Glutamatergic neuron (in vitro differentiated cells): ENCODE results near the gene TUBG1. TPM values are rescaled to one million over a fixed set of nuclear protein-coding genes. Genes with fewer than 3 reads are reported as not detected.

Experiments used
- DNase-seq: peaks from one replicate; pipeline ENCODE4 v3.0.0; 2022
- H3K27ac Mint-ChIP-seq: one replicate; pipeline ENCODE4 v1.8.0; 2020; ENCODE audit warnings: mild to moderate bottlenecking, mixed read lengths, inconsistent platforms; ENCODE audit not compliant: unreplicated experiment
- H3K27me3 Mint-ChIP-seq: one replicate; pipeline ENCODE4 v1.8.0; 2020; ENCODE audit warnings: mild to moderate bottlenecking, moderate library complexity, mixed read lengths, inconsistent platforms; ENCODE audit not compliant: unreplicated experiment
- H3K36me3 Mint-ChIP-seq: one replicate; pipeline ENCODE4 v1.8.0; 2020; ENCODE audit warnings: mild to moderate bottlenecking, mixed read lengths, inconsistent platforms; ENCODE audit not compliant: unreplicated experiment
- H3K4me1 Mint-ChIP-seq: one replicate; pipeline ENCODE4 v1.8.0; 2020; ENCODE audit warnings: mild to moderate bottlenecking, low read depth, mixed read lengths, inconsistent platforms; ENCODE audit not compliant: unreplicated experiment
- H3K4me3 Mint-ChIP-seq: one replicate; pipeline ENCODE4 v1.8.0; 2020; ENCODE audit warnings: mild to moderate bottlenecking, mixed read lengths, inconsistent platforms; ENCODE audit not compliant: unreplicated experiment
- H3K9me3 Mint-ChIP-seq: one replicate; pipeline ENCODE4 v1.8.0; 2020; ENCODE audit warnings: mild to moderate bottlenecking, moderate library complexity, mixed read lengths, inconsistent platforms; ENCODE audit not compliant: unreplicated experiment
- total RNA-seq: library from RNA; stranded (reverse); fragmentation: NEBNext Ultra II Directional; extraction: Animal tissue kit (Norgen Biotek cat#: 25700); gene quantifications from one replicate; pipeline ENCODE4 v1.2.1, GENCODE V29; 2021; ENCODE audit not compliant: unreplicated experiment
- TF ChIP-seq, protein P1 (sequence below): fragments of 200-600 bp; sonication (generic); IDR thresholded peaks from one replicate; pipeline ENCODE4 v1.5.0; 2021; ENCODE audit not compliant: partially characterized antibody, unreplicated experiment

Gene TUBG1
- total RNA-seq, 1 donor from 2014 or later = 74.2 TPM

DNA sequence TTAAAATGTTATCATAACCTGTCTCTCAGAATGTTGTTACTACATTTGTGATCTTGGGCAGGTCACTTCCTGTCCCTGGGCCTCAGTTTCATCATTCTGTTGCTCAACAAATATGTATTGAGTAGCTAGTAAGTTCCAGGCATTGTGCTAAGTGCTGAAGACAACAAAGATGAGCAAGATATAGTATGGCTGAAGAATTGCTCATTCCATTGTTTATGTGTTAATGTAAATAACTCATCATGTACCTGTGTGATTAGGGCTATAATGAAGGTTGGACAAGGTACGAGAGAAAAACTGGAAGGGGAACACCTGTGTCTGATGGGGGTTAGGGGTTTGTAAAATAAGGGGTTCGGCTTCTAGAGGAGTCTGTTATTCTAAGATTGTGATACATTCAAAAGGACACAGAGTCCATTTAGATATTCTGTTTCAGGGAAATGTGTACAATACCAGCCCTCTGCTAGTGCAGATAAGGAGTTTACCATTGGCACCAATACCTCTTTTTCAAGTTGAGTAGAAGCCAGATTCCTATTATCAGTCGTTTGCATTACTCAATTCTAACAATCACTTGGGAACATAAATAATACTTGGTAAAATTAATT lies 20.0 kb downstream of the TUBG1 start:
- DNase-seq = no peak
- no peak overlapping the region for H3K4me3 Mint-ChIP-seq
- TF ChIP-seq, protein P1, sequence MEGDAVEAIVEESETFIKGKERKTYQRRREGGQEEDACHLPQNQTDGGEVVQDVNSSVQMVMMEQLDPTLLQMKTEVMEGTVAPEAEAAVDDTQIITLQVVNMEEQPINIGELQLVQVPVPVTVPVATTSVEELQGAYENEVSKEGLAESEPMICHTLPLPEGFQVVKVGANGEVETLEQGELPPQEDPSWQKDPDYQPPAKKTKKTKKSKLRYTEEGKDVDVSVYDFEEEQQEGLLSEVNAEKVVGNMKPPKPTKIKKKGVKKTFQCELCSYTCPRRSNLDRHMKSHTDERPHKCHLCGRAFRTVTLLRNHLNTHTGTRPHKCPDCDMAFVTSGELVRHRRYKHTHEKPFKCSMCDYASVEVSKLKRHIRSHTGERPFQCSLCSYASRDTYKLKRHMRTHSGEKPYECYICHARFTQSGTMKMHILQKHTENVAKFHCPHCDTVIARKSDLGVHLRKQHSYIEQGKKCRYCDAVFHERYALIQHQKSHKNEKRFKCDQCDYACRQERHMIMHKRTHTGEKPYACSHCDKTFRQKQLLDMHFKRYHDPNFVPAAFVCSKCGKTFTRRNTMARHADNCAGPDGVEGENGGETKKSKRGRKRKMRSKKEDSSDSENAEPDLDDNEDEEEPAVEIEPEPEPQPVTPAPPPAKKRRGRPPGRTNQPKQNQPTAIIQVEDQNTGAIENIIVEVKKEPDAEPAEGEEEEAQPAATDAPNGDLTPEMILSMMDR = no peak
- no peaks in the 10 kb centered on the region for H3K27me3 Mint-ChIP-seq
- no peak overlapping the region for H3K27ac Mint-ChIP-seq
- peaks cover under 1% of the 10 kb centered on the region for H3K9me3 Mint-ChIP-seq
- H3K4me1 Mint-ChIP-seq = no peaks in the 10 kb centered on the region
- no peaks in the 10 kb centered on the region for H3K36me3 Mint-ChIP-seq

DNA sequence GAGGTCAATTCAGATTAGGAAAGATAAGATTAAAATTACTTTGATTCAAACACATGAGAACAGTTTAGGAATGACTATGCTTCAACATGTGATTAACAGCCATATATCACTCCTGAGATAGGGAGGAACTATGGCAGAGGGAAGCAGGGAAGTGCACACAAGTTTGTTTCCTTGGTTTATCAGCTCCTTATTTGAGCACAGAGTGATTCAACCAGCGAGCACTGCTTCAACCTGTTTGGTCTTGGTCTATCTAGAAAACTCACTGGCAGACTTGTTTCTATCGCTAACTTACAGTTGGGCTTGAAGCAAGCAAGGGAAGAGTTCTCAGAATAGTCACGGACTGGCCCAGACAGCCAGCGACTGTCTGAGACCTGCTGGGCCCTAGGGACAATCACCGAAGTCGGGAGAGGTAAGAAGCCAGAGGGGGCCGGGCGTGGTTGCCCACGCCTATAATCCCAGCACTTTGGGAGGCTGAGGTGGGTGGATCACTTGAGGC lies 23.5 kb downstream of the TUBG1 start:
- no peak overlapping the region for H3K4me3 Mint-ChIP-seq
- no peak overlapping the region for H3K27ac Mint-ChIP-seq
- H3K27me3 Mint-ChIP-seq = no peaks in the 10 kb centered on the region
- no peaks in the 10 kb centered on the region for H3K9me3 Mint-ChIP-seq
- H3K36me3 Mint-ChIP-seq = no peaks in the 10 kb centered on the region
- TF ChIP-seq, protein P1 = no peak
- DNase-seq = no peak
- H3K4me1 Mint-ChIP-seq = no peaks in the 10 kb centered on the region

DNA sequence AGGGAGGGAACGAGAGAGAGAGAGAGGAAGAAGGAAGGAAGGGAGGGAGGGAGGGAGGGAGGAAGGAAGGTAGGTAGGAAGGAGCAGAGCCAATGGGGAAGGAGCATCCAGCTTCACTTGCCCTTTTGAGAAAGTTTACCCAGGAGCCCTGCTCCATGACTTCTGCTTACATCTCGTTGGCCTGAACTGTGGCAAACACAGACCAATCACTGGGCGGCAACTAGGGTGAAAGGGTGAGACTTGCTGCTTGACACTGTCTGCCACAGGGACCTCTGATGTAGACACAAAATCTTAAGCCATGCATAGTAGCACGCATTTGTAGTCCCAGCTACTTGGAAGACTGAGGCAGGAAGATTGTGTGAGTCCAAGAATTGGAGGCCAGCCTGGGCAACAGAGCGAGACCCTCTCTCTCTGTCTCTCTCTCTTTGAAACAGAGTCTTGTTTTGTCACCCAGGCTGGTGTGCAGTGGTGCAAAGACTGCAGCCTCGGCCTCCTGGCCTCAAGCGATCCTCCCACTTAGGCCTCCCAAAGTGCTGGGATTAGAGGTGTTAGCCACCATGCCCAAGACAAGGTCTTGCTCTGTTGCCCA lies 30.1 kb downstream of the TUBG1 start:
- peaks cover 2% of the 10 kb centered on the region for H3K9me3 Mint-ChIP-seq
- H3K4me1 Mint-ChIP-seq = peaks cover 7% of the 10 kb centered on the region
- TF ChIP-seq, protein P1 = no peak
- H3K4me3 Mint-ChIP-seq = no peak overlapping the region
- no peak overlapping the region for H3K27ac Mint-ChIP-seq
- H3K27me3 Mint-ChIP-seq = peaks cover 3% of the 10 kb centered on the region
- DNase-seq = no peak
- H3K36me3 Mint-ChIP-seq = no peaks in the 10 kb centered on the region

DNA sequence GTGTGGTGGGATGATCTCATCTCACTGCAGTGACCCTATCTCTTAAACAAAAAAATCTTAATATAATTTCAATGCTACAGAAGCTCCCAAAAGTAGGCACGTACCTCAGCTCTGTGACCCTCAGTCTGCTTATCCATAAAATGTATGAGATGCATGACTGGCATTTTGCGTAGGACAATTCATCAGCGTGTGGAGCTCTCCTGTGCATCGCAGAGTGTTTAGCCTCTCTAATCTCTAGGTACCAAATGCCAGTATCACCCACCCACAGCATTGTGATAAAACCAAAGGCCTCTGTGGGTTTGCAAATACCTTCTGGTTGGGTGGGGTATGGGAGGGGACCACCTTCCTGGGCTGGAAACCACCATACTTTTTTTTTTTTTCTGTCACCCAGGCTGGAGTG lies 30.6 kb downstream of the TUBG1 start:
- TF ChIP-seq, protein P1 = no peak
- Mint-ChIP-seq H3K27me3 (peaks cover 3% of the 10 kb centered on the region), H3K27ac (no peak overlapping the region), H3K9me3 (peaks cover 2% of the 10 kb centered on the region), H3K4me1 (peaks cover 7% of the 10 kb centered on the region), H3K4me3 (no peak overlapping the region), H3K36me3 (no peaks in the 10 kb centered on the region)
- no peak for DNase-seq

DNA sequence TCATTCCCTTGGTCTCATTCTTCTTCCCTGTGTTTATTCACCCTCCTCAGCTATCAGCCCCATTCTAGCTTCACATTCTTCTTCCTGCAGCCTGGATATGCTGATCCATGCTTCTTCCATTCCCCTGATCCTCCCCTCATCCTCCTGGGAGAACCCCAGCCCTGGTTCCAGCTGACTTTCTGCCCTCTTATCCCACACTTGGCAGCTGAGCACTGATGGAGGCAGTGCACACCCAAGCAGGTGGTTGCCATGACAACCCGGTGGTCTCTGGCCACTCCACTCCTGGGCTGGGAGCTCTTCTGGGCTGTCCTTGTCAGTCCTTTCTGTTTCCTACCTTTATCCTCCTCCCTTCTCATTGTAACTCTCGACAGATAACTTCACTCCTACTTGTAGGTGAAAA lies 32.9 kb downstream of the TUBG1 start:
- TF ChIP-seq, protein P1 = no peak
- Mint-ChIP-seq H3K27ac (peak overlapping the region; percentile 14), H3K27me3 (peaks cover 3% of the 10 kb centered on the region), H3K9me3 (peaks cover 2% of the 10 kb centered on the region), H3K4me3 (peak overlapping the region; percentile 35), H3K4me1 (peaks cover 7% of the 10 kb centered on the region), H3K36me3 (no peaks in the 10 kb centered on the region)
- DNase-seq = peak; percentile 62
